RWPE2 (cell line): Measurements from ENCODE around the gene CCNF.

Experiments used
- ATAC-seq: fragments of 200-7000 bp; cut with Tn5 transposase; 3 replicates; pipeline ENCODE4 v1.9.1; 2021; ENCODE audit warnings: low read depth
- DNase-seq: peaks from one replicate; pipeline ENCODE4 v3.0.0-alpha.2; 2020; ENCODE audit warnings: low spot score
- H3K27ac ChIP-seq: fragments of 450-650 bp; 2 replicates; pipeline ENCODE4 v1.5.1; 2017; ENCODE audit warnings: mild to moderate bottlenecking; ENCODE audit not compliant: poor library complexity, severe bottlenecking
- H3K27me3 ChIP-seq: fragments of 250-450 bp; sonication (Bioruptor Pico); 2 replicates; pipeline ENCODE4 v1.5.1; 2021; ENCODE audit warnings: mild to moderate bottlenecking, moderate library complexity; ENCODE audit not compliant: insufficient read depth, poor library complexity, severe bottlenecking
- H3K36me3 ChIP-seq: fragments of 250-450 bp; sonication (Bioruptor Pico); 2 replicates; pipeline ENCODE4 v1.5.1; 2020; ENCODE audit warnings: low read depth, mild to moderate bottlenecking, moderate library complexity
- H3K4me1 ChIP-seq: fragments of 250-450 bp; sonication (Bioruptor Pico); 2 replicates; pipeline ENCODE4 v1.5.1; 2021; ENCODE audit warnings: mild to moderate bottlenecking, moderate library complexity; ENCODE audit not compliant: insufficient read depth, poor library complexity, severe bottlenecking
- H3K4me3 ChIP-seq: fragments of 250-450 bp; sonication (Bioruptor Pico); 2 replicates; pipeline ENCODE4 v1.5.1; 2021; ENCODE audit warnings: mild to moderate bottlenecking, moderate library complexity; ENCODE audit not compliant: severe bottlenecking
- H3K9me3 ChIP-seq: fragments of 250-450 bp; sonication (Bioruptor Pico); 2 replicates; pipeline ENCODE4 v1.5.1; 2021; ENCODE audit warnings: mild to moderate bottlenecking, moderate library complexity; ENCODE audit not compliant: severe bottlenecking
- CTCF ChIP-seq: fragments of 450-650 bp; IDR thresholded peaks from one replicate; pipeline ENCODE4 v1.5.1; 2017; ENCODE audit warnings: mild to moderate bottlenecking, moderate library complexity; ENCODE audit not compliant: poor library complexity, severe bottlenecking

Gene CCNF

GRCh38 chr16:2485811-2486507 is 56.7 kb downstream of the CCNF start:
- Histone ChIP-seq H3K9me3 (no peaks in the 10 kb centered on the region), H3K4me3 (no peak overlapping the region), H3K36me3 (no peaks in the 10 kb centered on the region), H3K27ac (no peak overlapping the region), H3K27me3 (no peaks in the 10 kb centered on the region), H3K4me1 (no peaks in the 10 kb centered on the region)
- DNase-seq, result no peak
- TF ChIP-seq CTCF, result no peak
- no peak for ATAC-seq

DNA sequence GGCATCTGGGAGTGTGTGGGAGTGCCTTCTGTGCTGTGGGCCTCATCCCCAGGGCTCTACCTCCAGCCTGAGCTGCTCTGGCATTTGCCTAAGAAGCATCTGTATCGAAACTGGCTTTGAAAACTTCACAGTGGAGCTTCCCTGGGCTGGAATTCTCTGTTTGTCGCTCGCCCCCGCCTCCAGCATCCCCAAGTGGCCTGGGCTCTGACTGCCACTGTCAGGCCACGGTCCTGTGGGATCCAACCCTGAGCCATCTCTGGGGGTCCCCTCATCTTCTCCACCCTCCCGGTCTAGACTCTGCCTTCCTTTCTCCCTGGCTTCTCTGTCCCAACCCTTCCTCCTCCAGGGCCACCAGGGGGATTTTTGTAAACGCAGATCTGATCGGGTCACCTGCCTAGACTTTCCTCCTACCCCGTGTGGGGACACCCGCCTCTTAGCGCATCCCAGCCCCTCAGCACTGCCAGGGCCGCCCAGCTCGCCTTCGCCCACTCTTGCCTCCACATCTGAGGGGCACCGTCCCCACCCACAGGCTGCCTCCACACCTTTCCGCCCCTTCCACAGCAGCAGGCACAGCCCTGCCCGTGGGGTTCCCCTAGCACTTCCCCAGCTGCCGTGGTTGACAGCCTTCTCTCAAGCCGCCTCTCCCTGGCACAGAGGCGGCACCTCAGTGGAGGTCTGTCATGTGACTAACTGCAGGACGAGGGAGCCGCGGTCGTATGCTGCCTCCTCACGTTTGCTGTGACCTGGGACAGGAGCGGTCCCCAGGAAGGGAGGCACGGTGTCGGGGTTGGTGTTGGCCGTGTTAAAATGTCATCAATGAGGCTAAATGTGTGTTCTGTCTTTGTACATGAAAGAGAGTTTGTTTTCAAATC is 57.6 kb downstream of the CCNF start:
- Histone ChIP-seq H3K27ac (no peak overlapping the region), H3K4me3 (no peak overlapping the region), H3K9me3 (no peaks in the 10 kb centered on the region), H3K27me3 (no peaks in the 10 kb centered on the region), H3K4me1 (no peaks in the 10 kb centered on the region), H3K36me3 (no peaks in the 10 kb centered on the region)
- ATAC-seq, result no peak
- DNase-seq, result no peak
- no peak for TF ChIP-seq CTCF

DNA sequence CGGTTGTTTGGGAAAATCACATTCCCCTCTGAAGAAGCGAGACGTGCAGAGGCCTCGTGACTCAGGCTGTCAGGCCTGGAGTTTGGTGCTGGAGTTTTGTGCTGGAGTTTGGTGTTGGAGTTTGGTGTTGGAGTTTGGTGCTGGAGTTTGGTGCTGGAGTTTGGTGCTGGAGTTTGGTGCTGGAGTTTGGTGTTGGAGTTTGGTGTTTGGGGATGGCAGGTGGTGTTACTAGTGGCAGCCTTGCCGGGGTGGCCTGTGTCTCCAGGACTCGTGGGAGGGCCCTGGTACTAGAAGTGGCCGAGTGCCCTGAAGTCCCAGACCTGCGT is 58.2 kb downstream of the CCNF start:
- Histone ChIP-seq H3K36me3 (no peaks in the 10 kb centered on the region), H3K4me1 (no peaks in the 10 kb centered on the region), H3K4me3 (no peak overlapping the region), H3K27ac (no peak overlapping the region), H3K9me3 (no peaks in the 10 kb centered on the region), H3K27me3 (no peaks in the 10 kb centered on the region)
- DNase-seq, result no peak
- TF ChIP-seq CTCF, result no peak
- ATAC-seq, result no peak

- H3K9me3 ChIP-seq, result no peaks in the 10 kb centered on the region
- no peaks in the 10 kb centered on the region for H3K4me1 ChIP-seq
- H3K27ac ChIP-seq, result no peak overlapping the region
- no peak for ATAC-seq
- no peak overlapping the region for H3K4me3 ChIP-seq
- DNase-seq, result no peak
- no peaks in the 10 kb centered on the region for H3K27me3 ChIP-seq
- no peaks in the 10 kb centered on the region for H3K36me3 ChIP-seq
- TF ChIP-seq CTCF, result no peak
Measured at GRCh38 chr16:2487903-2488531, 58.8 kb downstream of the CCNF start.
